ENCODE measurements around the gene GULP1.

GULP1 gene

GRCh38 chr2:188322569-188323551 is 31.2 kb downstream of the GULP1 start:
- DNase-seq (ENCODE audit: low read depth): no peak

GRCh38 chr2:188324067-188324466 is 32.4 kb downstream of the GULP1 start:
- DNase-seq (ENCODE audit: low read depth): no peak

- DNase-seq (ENCODE audit: low read depth): no peak
Measured at GRCh38 chr2:188326290-188326668, 34.6 kb downstream of the GULP1 start.

GRCh38 chr2:188326669-188327301 is 35.1 kb downstream of the GULP1 start:
- peak; percentile 67 for DNase-seq (ENCODE audit: low read depth)

GRCh38 chr2:188327518-188328213 is 36.0 kb downstream of the GULP1 start:
- DNase-seq (ENCODE audit: low read depth): no peak

GRCh38 chr2:188328419-188328818 is 36.7 kb downstream of the GULP1 start:
- no peak for DNase-seq (ENCODE audit: low read depth)

GRCh38 chr2:188330316-188331053 is 38.8 kb downstream of the GULP1 start:
- DNase-seq (ENCODE audit: low read depth): no peak

GRCh38 chr2:188332619-188333018 is 40.9 kb downstream of the GULP1 start:
- no peak for DNase-seq (ENCODE audit: low read depth)

- DNase-seq (ENCODE audit: low read depth): no peak
Measured at GRCh38 chr2:188333751-188334524, 42.3 kb downstream of the GULP1 start.

- no peak for DNase-seq (ENCODE audit: low read depth)
Measured at GRCh38 chr2:188338463-188338862, 46.8 kb downstream of the GULP1 start.

- no peak for DNase-seq (ENCODE audit: low read depth)
Measured at GRCh38 chr2:188340257-188340656, 48.6 kb downstream of the GULP1 start.

GRCh38 chr2:188345020-188345419 is 53.3 kb downstream of the GULP1 start:
- no peak for DNase-seq (ENCODE audit: low read depth)

- no peak for DNase-seq (ENCODE audit: low read depth)
Measured at GRCh38 chr2:188345426-188345825, 53.8 kb downstream of the GULP1 start.

- no peak for DNase-seq (ENCODE audit: low read depth)
Measured at GRCh38 chr2:188345831-188346458, 54.3 kb downstream of the GULP1 start.

GRCh38 chr2:188349019-188349418 is 57.3 kb downstream of the GULP1 start:
- DNase-seq (ENCODE audit: low read depth): no peak

- DNase-seq (ENCODE audit: low read depth): no peak
Measured at GRCh38 chr2:188353282-188353681, 61.6 kb downstream of the GULP1 start.

GRCh38 chr2:188360485-188361263 is 69.0 kb downstream of the GULP1 start:
- no peak for DNase-seq (ENCODE audit: low read depth)

GRCh38 chr2:188364033-188364630 is 72.5 kb downstream of the GULP1 start:
- DNase-seq (ENCODE audit: low read depth): no peak

- DNase-seq (ENCODE audit: low read depth): no peak
Measured at GRCh38 chr2:188365058-188365641, 73.5 kb downstream of the GULP1 start.
